Suppressor macrophage (primary cell): ENCODE results near the gene LRRC32.
"Not testable (repeated sequence)": the region's sequence is repeated elsewhere in the genome, so short reads cannot be mapped to it uniquely, and the experiment has no call there.

Source experiments
- DNase-seq, 4 experiments: peaks; one replicate each; pipeline ENCODE4 v3.0.0-alpha.2; 2020 to 2022

LRRC32 gene

DNA sequence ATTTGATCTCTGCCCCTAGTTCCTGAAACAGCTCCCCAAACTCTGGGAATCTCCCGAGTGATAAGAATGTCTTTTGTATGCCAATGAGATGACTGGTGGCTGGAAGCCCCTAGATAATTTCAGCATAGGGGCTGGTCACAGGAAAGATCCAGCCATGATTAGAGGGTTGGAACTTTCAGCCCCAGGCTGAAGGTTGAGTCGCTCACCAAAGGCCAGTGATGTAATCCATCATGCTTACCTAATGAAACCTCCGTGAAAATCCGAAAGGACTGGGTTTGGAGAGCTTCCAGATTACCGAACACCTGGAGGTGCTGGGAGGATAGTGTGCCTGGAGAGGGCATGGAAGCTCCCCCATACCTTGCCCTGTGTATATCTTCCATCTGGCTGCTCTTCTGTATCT is 26.0 kb downstream of the LRRC32 start:
- DNase-seq, result no peak

DNA sequence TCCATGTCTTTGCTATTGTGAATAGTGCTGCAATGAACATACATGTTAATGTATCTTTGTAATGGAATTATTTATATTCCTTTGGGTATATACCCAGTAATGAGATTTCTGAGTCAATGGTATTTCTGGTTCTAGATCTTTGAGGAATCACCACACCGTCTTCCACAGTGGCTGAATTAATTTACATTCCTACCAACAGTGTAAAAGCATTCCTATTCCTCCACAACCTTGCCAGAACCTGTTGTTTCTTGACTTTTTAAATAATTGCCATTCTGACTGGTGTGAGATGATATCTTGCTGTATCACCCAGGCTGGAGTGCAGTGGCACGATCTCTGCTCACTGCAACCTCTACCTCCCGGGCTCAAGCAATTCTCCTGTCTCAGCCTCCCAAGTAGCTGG is 26.8 kb downstream of the LRRC32 start:
- DNase-seq, result not testable (repeated sequence)

DNA sequence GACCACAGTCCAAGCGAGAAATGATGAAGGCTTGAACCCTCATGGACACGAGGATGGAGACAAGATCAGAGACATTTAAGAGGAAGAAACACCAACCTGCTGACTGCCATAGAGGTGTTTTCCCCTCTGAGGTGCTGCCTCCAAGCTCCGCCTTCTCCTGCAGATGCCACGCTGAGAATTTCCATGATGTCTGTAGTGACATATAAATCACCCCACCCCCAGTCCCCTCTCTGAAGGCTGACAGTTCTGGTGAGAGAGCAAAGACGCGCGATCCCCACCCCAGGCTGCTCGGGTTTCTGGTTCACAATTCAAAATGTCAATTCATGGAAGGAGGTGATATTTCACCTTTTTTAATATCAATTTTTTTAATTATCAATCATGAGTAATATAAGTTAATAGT is 28.2 kb downstream of the LRRC32 start:
- DNase-seq, result no peak

DNA sequence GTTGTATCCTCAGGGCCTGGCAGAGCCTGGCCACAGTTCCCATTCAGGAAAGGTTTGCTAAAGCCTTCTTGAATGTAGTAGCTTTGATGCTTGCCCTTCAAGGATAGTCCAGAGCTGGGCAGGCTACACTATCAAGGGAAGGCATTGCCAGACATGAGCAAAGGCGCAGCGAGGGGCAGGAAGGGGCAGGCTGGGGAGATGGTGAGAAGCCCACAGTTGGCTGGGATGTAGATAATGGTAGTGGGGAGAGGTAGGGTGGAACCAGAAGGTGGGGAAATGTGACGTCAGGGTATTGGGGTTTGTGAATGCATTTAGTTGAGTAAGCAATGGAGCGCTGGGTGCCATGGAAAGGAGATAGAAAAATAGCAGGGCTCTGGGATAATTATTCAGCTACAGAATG is 28.6 kb downstream of the LRRC32 start:
- DNase-seq, result no peak

DNA sequence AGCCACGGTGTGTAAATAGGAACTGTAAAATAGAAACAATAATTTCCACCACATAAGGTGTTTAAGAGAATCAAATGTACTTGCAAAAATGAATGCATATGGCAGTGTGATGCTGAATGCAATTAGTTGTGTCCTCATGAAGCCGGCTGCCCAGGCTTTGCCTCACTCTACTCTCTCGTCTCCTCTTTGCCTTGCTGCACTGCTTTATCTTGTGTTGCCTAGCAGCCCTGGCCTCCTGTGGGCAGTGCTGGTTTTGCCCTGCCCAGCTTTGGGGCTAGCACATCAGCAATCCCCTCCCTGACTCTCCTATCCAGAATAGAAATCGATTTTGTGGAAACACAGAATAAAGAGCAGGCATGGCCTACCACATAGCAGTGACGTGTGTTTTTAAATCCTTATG is 30.0 kb downstream of the LRRC32 start:
- DNase-seq, result no peak

DNA sequence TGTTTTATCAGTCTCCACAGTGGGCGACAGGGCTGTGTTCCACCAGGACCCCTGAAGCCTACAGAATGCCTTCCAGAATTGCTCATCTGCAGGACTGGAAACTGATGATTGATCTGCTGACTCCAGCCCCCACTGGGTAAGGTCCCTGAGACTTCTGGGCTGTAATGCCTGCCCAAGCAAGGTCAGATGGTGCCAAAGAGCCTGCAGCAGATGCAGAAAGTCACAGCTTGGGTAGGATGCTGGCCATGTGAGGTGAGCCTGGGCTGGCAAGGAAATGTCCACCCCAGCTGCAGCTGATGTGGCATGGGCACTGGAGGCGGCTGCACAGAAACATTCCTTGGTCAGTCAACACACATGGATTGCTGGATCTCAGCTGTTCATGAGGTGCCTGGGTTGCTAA is 30.9 kb downstream of the LRRC32 start:
- DNase-seq, result no peak

DNA sequence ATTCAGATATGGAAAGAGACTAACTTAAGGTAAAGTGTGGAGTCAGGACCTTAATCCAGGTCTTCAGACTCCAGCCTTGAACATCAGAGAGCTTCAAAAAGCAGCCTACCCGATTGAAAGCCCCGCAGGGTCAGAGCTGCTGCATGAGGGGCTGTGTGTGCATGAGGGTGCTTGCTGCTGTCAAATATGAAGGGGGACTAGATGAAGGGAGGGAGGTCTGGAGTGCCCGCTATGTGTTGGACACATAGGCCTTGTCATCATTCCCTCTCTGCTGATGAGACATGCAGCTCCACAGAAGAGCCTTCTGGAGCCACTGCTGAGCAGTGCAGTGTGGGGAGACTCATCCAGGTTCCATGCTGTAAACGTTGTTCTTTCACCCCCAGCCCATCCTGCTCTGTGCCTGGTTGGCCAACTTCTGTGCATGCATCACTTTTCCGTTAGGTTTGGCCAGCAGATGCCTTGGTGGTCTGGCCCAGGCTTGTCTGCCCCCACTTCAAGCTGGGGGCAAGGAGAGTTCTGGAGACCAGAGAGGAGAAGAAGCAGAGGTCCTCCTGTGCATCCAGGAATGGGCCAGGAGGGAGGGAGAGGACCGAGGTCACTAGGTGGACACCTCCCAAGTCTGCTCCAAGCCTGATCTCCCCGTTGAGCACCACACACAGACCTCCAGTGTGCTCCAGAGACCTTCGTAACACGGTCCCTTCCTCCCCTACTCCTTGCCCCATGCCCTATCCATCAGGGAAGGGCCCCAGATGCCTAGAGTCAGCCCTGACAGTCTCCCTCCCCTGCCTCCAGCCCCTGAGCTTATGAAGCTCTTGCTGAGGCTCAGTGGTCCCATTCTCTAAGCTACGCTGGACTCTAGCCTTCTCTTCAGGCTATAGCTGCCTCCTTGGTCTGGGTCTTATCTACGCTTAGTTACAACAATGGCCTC is 32.0 kb downstream of the LRRC32 start:
- no peak for DNase-seq

DNA sequence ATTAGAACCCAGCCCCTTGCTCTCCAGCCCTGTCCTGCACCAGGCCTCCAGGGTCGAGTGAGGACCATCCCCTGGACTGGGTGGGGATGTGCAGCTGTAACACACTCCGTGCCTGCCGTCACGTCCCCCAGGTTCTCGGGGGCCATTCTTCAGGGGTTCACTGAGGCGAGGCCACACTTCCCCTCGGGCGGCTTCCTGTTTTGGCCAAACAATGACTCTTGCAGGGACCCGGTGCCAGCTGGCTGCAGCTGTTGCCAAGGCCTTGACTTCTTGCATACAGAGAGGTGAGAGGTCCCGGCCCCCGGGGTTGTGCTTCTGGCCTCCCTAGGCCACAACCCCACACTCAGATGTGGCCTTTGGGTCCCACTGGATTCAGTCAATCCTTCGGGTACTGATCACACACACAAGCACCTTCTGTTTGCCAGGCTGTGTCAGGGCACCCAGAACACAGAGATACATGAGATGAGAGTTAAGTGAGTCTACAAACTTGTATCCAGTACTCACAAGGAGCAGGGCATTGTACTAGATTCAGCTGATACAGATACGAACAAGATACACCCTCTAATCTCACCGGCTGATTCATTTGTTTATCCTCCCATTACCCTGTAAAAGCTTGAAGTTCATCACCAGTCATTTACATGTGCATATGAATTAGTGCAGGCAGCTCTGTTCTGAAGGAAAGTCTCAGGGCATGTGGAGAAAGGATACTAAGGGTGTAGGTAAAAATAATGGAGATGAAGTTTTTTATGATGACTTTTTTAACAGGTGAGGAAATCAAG is 32.9 kb downstream of the LRRC32 start:
- peak; percentile 71 to 83 (median 77) for DNase-seq

DNA sequence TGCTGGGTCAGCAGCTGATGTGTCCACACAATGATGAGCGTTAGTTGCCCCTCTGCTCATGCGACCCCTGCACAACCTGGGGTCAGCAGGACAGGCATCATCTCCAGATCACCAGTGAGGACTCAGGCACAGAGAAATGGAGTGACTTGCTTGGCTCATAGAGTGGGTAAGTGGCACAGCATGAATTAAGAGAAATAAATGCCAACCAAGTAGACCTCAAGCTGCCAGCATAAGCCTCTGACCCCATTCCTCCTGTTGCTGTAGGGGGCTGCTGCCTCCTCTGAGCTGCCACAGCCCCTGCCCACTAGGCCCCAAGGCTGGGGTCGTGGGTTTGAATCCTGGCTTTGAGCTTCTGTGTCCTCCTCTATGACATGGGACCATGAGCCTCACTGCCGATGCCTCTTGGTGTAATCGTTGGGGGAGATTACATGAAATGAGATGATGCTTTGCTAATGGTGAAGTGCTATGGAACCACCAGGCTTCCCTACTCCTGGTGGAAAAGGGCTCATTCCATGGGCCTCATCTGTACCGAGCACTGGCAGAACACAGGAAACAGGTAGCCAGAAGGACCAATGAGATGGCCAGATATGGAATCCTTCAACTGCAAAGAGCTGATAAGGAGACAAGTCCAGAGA is 33.6 kb downstream of the LRRC32 start:
- DNase-seq, result no peak

DNA sequence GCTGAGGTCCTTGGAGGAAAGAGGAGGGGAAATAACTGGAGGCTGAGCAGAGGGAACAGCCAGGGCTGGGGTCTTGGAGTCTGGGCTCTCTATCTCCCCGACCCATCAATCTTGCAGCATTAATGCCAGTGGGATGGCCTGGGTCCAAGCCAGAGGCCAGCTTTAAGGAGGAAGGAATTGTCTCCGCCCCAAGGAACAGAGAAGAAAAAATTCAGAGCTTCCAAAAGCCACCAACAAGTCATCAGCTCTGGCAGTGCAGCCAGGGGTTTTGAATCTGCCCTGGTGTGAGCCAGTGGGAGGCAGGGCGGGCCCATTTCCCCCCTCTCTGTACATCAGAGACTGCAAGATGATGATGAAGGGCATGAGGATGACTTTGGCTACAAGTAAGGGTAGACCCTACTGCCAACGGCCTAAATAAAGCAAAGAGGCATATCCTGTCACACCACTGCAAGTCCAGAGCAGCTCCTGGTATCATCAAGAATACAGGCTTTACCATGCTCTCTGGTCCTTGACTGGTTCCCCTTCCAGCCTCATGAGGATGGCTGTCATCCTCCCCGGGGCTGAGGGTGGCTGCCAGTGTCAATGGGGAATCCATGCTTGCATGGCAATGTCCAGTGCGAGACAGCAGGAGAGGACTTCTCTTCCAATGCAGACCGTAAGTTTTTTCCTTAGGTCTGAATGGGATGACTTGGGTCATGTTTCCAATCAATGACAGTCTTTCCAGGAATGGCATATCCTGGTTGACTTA is 34.4 kb downstream of the LRRC32 start:
- no peak for DNase-seq

DNA sequence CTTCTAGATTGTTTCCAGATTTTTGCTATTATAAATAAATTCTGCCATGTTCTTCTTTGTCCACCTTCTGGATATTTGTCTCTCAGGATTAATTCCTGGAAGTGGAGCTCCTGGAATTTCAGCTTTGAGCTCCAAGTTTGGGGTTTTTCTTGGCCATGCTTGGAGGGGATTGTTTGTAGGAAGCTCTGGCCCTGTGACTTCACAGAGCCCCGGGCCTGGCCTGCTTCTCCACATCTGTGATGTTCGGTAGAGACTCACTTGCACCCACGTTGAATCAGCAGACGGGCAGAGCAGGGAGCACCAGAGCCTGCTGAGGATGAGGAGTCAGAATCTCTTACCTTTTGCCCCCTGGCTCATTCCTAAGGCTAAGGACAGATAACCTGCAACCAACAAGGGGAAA is 35.7 kb downstream of the LRRC32 start:
- no peak for DNase-seq

DNA sequence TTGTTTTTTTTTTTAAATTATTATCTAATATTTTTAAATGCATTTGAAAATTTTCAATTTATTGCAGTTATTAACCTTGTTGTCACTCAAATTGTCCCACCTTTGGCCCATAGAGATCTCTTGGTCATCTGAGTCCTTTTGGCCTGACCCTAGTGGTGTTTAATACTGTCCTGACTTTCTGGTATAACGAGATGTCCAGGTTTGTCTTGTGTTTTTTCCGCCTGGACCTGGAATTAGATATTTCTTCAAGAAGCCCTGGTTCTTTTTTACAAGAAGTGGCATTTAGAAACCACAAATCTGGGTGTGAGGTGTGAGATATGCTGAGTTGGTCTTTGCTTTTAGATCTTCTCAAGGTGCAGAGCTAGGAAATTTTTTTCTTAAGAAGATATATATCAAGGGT is 38.1 kb downstream of the LRRC32 start:
- no peak for DNase-seq

DNA sequence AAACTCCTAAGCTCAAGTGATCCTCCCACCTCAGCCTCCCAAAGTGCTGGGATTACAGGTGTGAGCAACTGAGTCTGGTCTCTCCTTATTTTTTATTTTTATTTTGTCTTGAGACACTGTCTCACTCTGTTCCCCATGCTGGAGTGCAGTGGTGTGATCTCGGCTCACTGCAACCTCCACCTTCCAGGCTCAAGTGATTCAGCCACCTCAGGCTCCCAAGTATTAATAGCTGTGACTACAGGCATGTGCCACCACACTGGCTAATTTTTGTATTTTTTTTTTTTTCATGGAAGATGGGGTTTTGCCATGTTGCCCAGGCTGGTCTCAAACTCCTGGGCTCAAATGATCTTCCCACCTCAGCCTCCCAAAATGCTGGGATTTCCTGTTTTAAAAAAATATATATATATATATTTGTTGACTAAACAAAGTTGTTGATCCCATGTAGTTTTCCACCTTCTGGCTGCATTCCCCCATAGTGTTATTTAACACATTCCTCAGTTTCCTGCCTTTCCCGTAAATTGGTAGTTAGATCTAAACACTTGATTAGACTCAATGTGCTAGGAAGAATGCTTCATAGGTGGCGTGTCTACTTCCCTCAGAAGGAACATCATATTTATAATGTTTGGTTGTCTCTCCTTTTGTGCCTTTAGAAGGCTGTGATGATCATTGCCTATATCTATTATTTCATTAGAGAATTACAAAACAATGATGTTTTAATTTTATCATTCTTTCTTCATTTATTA is 38.8 kb downstream of the LRRC32 start:
- peak in 1 of 4 experiments; percentile 20 for DNase-seq

DNA sequence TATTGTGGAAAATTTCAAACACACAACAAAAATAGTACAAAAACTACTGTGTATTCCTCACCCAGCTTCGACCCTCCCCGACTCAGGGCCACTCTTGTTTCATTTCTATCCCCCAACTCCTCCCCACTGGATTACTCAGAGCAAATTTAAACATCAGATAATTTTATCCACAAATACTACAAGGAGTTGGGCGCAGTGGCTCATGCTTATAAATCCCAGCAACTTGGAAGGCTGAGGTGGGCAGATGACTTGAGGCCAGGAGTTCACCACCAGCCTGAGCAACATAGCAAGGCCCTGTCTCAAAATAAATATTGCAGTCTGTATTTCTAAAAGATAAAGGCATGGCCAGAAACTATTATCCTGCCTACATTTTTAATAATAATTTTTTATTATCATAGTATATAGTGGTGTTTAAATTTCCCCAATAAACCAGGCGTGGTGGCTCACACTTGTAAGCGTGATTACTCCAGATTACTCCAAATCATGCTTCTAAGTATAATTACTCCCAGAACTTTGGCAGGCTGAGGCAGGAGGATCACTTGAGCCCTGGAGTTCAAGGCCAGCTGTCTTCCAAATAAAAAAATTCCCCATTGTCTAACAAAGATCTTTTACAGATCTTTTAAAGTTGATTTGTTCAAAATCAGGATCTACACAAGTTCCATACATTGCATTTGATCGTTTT is 39.8 kb downstream of the LRRC32 start:
- no peak for DNase-seq

DNA sequence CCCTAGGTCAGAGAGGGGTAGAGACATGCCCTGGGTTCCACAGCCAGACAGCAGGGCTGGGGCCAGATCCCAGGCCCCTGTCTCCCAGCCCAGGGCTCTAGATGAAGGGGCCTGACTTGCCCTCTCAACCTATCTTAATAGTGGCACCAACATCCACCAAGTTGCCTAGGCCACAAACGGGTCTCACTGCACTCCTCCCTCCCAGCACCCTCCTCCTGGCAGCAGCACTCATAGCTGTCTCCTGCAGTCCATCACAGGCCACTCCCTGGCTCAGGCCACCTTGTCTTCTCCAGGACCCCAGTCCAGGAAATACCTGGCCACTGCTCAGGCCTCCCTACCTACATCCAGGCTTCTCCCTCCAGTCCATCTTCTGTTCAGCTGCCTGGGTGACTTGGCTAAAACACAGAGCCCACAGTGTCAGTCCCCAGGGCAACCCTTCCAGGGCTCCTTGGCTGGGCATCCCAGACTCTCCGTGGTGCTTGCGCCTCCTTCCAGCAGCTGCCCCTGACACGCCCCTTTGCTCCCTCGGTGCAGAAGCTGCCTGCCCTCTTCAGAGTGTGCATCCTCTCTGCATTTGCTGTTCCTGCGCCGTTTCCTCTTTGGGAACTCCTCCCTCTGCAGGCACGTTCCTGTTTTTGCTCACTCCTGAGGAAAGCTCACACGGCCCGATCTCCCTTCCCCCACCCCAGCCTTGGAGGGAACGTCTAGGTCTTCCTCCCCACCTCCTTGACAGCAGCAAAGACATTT is 40.5 kb downstream of the LRRC32 start:
- peak; percentile 92 to 97 (median 96) for DNase-seq

DNA sequence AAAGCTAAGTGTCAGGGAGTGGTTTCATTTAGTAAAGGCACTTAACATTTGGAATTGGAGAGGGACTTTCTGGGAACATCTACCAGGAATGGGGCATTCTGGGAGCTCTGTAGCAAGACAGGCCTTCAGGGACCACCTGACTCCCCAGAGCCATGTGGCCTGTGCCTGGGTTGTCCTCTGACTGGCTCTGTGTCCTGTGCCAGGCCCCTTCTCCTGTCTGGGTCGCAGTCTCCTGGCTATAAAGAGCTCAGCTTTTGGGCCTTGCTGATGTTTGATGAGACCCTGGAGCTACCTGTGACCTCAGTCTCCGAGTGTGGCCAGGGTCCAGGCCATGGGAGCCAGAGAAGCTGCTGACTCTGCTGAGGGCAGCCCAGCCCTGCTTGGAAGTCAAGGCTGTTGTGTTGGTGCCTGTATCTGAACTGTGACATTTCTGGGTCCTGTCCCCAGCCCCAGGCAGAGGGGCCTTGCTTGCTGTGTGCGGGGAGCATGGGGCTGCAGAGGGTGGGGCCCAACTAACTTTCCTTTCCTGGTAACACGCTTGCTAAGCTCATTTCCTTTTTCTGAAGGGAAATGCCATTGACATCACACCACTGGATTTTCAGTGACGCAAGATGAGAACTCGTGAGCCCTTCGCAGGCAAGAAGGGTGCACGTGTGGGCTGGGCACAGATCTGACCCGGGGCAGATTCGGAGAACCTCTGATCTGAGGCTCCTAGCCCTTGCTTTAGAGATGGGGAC is 41.3 kb downstream of the LRRC32 start:
- peak; percentile 90 to 97 (median 95) for DNase-seq

DNA sequence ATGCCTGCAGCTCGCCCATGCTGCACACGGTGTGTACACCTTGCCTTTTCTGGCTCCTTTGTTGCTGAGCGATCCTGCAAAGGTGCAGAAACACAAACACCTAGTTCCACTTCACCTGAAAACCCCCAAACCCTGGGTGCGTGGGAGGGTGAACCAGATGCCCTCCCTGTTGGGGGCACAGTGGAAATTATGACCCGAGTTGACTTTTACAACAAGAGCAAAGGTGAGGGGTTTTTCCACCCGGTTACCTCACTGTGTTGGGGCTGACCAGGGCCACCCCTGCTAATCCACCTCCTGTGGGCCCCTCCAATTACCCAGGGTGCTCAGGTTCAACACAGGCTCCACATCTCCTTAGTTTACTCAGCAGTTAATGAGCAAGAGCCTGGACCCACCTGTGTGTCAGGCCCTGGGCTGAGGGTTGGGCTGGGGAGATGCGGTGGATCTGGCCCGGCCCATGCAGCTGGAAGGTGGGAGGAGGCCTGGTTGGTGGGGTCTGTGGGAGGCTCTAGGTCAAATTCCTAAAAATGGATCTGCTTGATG is 42.1 kb downstream of the LRRC32 start:
- no peak for DNase-seq

DNA sequence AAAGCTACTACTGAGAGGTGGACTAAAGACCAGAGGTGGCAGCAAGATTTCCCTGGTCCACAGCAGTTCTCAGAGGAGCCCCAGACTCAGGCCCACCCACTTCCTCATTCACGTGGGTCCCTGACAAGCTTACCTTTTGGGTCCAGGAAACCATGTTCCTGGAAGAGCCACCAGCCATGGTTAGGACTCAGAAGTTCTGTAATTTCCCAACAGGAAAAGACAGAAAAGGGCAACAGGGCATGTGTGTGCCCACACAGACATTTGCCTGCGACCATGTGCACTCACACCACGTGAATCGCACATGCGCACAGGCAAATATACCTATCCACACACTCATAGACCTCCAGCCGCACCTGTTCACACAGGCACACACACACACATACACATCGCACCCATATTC is 42.9 kb downstream of the LRRC32 start:
- DNase-seq, result peak in 3 of 4 experiments; percentile 25 to 43 (median 34)

DNA sequence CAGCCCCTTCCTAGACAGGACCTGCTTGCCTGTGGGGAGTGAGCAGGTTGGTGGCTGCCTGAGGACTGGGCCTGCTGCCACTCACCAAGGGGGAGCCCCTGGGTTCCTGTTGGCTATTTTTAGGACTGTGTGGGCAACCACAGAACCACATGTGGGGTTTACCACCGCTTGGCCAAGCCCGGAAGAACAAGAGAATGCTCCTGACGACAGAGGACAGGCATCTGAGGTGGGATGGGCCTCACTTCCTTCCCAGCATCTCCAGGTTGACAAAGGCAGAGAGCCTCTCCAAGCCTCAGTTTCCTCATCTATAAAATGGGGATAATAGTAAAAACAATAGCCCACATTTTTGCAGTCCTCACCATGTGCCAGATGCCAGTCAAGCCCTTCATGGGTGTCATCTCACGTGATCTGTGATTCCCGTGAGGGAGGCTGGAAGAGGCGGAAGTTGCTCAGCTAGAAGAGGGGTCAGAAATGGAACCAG is 43.6 kb downstream of the LRRC32 start:
- DNase-seq, result peak; percentile 59 to 83 (median 78)
